Measurements from ENCODE around the gene TRABD2A.

The TRABD2A gene

GRCh38 chr2:84879584-84880394, 1.1 kb downstream of the TRABD2A start:
- no peak for TF ChIP-seq CTCF (IDR thresholded peaks at IDR 0.05)

GRCh38 chr2:84878896-84879583, 1.8 kb downstream of the TRABD2A start:
- TF ChIP-seq CTCF (IDR thresholded peaks at IDR 0.05), result no peak

- TF ChIP-seq CTCF (IDR thresholded peaks at IDR 0.05), result no peak
Observed at GRCh38 chr2:84878459-84878858, 2.4 kb downstream of the TRABD2A start.

- no peak for TF ChIP-seq CTCF (IDR thresholded peaks at IDR 0.05)
Observed at GRCh38 chr2:84876369-84876768, 4.5 kb downstream of the TRABD2A start.

- no peak for TF ChIP-seq CTCF (IDR thresholded peaks at IDR 0.05)
Observed at GRCh38 chr2:84875213-84875560, 5.7 kb downstream of the TRABD2A start.

GRCh38 chr2:84874381-84875212, 6.3 kb downstream of the TRABD2A start:
- TF ChIP-seq CTCF (IDR thresholded peaks at IDR 0.05), result no peak

- TF ChIP-seq CTCF (IDR thresholded peaks at IDR 0.05), result no peak
Observed at GRCh38 chr2:84873350-84873749, 7.5 kb downstream of the TRABD2A start.
